ENCODE measurements around the gene PSMD1. TPM values are rescaled to one million over a fixed set of nuclear protein-coding genes. Genes with fewer than 3 reads are reported as not detected.

Gene PSMD1
- total RNA-seq, 1 experiment from 2014 or later: 245 TPM

GRCh38 chr2:231036578-231037106, 20.0 kb upstream of the PSMD1 start:
- Histone ChIP-seq H3K9me3 (ENCODE audit: low read depth, low read length, poor library complexity, severe bottlenecking) (no peaks in the 10 kb centered on the region), H3K27me3 (replicated peaks; ENCODE audit: insufficient read depth, low read depth, low read length, poor library complexity) (peaks cover 81% of the 10 kb centered on the region), H3K36me3 (ENCODE audit: insufficient read depth, low read length, poor library complexity, severe bottlenecking) (no peaks in the 10 kb centered on the region), H3K27ac (ENCODE audit: low read depth, low read length, poor library complexity, severe bottlenecking) (no peak overlapping the region), H3K4me3 (ENCODE audit: low read depth, low read length, poor library complexity, severe bottlenecking) (no peak overlapping the region), H3K4me1 (ENCODE audit: insufficient read depth, low read length, poor library complexity, severe bottlenecking) (no peaks in the 10 kb centered on the region)
- no peak for DNase-seq (ENCODE audit: low spot score)
- CTCF ChIA-PET: no interaction called here
- intact Hi-C loops (cut with micrococcal nuclease; ENCODE audit: unreplicated experiment): no loop called here
- no peak for TF ChIP-seq CTCF (conservative IDR thresholded peaks at IDR 0.05; ENCODE audit: low read depth, low read length)
- TF ChIP-seq EZH2 (IDR thresholded peaks at IDR 0.05; ENCODE audit: borderline replicate concordance, low read depth, low read length, poor library complexity, severe bottlenecking): no peak
- BruUV-seq (replicated peaks): no TSS peak
- POLR2A ChIA-PET (ENCODE audit: low non-redundant PET): no interaction called here

GRCh38 chr2:231037202-231037730, 19.4 kb upstream of the PSMD1 start, which contains the start of gene C2orf72:
TSS of gene C2orf72 (plus strand) at chr2:231037523. CDS start at chr2:231037566, 43 bp downstream.
- CTCF ChIA-PET: interaction anchor here (0.6 kb wide), 1 partner anchor 226 kb away, joined by 10 read pairs; no protein-coding TSS in a partner anchor

GRCh38 chr2:231037731-231038482, 18.8 kb upstream of the PSMD1 start:
- POLR2A ChIA-PET (ENCODE audit: low non-redundant PET): no interaction called here
- no TSS peak for BruUV-seq (replicated peaks)

More at GRCh38 chr2:231037202-231037730, 19.4 kb upstream of the PSMD1 start, which contains the start of gene C2orf72:
- Histone ChIP-seq H3K36me3 (ENCODE audit: insufficient read depth, low read length, poor library complexity, severe bottlenecking) (no peaks in the 10 kb centered on the region), H3K27ac (ENCODE audit: low read depth, low read length, poor library complexity, severe bottlenecking) (no peak within 1 kb of the TSS), H3K9me3 (ENCODE audit: low read depth, low read length, poor library complexity, severe bottlenecking) (no peaks in the 10 kb centered on the region), H3K27me3 (replicated peaks; ENCODE audit: insufficient read depth, low read depth, low read length, poor library complexity) (peaks cover 88% of the 10 kb centered on the region), H3K4me1 (ENCODE audit: insufficient read depth, low read length, poor library complexity, severe bottlenecking) (no peaks in the 10 kb centered on the region), H3K4me3 (ENCODE audit: low read depth, low read length, poor library complexity, severe bottlenecking) (no peak within 1 kb of the TSS)
- intact Hi-C loops (cut with micrococcal nuclease; ENCODE audit: unreplicated experiment): no loop called here
- no peak for DNase-seq (ENCODE audit: low spot score)
- no TSS peak for BruUV-seq (replicated peaks)
- TF ChIP-seq CTCF (conservative IDR thresholded peaks at IDR 0.05; ENCODE audit: low read depth, low read length) (no peak), EZH2 (IDR thresholded peaks at IDR 0.05; ENCODE audit: borderline replicate concordance, low read depth, low read length, poor library complexity, severe bottlenecking) (no peak)
- POLR2A ChIA-PET (ENCODE audit: low non-redundant PET): no interaction called here

More at GRCh38 chr2:231037731-231038482, 18.8 kb upstream of the PSMD1 start:
- DNase-seq (ENCODE audit: low spot score): no peak
- H3K9me3 ChIP-seq (ENCODE audit: low read depth, low read length, poor library complexity, severe bottlenecking): no peaks in the 10 kb centered on the region
- H3K36me3 ChIP-seq (ENCODE audit: insufficient read depth, low read length, poor library complexity, severe bottlenecking): no peaks in the 10 kb centered on the region
- TF ChIP-seq EZH2 (IDR thresholded peaks at IDR 0.05; ENCODE audit: borderline replicate concordance, low read depth, low read length, poor library complexity, severe bottlenecking) (peak; percentile 65), CTCF (conservative IDR thresholded peaks at IDR 0.05; ENCODE audit: low read depth, low read length) (no peak)
- peaks cover 90% of the 10 kb centered on the region for H3K27me3 ChIP-seq (replicated peaks; ENCODE audit: insufficient read depth, low read depth, low read length, poor library complexity)
- CTCF ChIA-PET: interaction anchor here (0.6 kb wide), 1 partner anchor 227 kb away, joined by 10 read pairs; no protein-coding TSS in a partner anchor
- no peak overlapping the region for H3K4me3 ChIP-seq (ENCODE audit: low read depth, low read length, poor library complexity, severe bottlenecking)
- intact Hi-C loops (cut with micrococcal nuclease; ENCODE audit: unreplicated experiment): no loop called here
- no peak overlapping the region for H3K27ac ChIP-seq (ENCODE audit: low read depth, low read length, poor library complexity, severe bottlenecking)
- no peaks in the 10 kb centered on the region for H3K4me1 ChIP-seq (ENCODE audit: insufficient read depth, low read length, poor library complexity, severe bottlenecking)
